K562 (cell line): Measurements from ENCODE around the gene LCP2. TPM values are rescaled to one million over a fixed set of nuclear protein-coding genes. Genes with fewer than 3 reads are reported as not detected.
A peak's percentile ranks its signal among the peaks of the same experiment; 100 is the strongest.
"Not testable (repeated sequence)": the region's sequence is repeated elsewhere in the genome, so short reads cannot be mapped to it uniquely, and the experiment has no call there.

Source experiments
- ATAC-seq: fragments of 200-7000 bp; cut with Tn5 transposase; 3 replicates; pipeline ENCODE4 v1.9.1; 2020; ENCODE audit warnings: moderate library complexity
- BruUV-seq: library from RNA; stranded (reverse); fragments of 400-500 nt; replicated peaks from 2 replicates; lab custom pipeline; 2021; lab: Mats Ljungman, UMichigan
- CTCF ChIA-PET: fragments of 300-600 bp; formaldehyde crosslinking; extraction: SDS; loops from one replicate; lab custom pipeline; 2021; ENCODE audit warnings: low intra/inter-chr PET ratio; lab: Yijun Ruan, JAX
- POLR2A ChIA-PET: fragments of 300-600, 350-650 bp; sonication (Branson Sonifier 250); formaldehyde crosslinking; extraction: SDS; loops from one replicate; lab custom pipeline; 2021; ENCODE audit warnings: antibody characterized with exemption, inconsistent platforms; lab: Yijun Ruan, JAX
- DNase-seq, 4 experiments: peaks; one replicate each; pipeline versions ENCODE4 v3.0.0 to v3.0.0-alpha.2; 2011 to 2018; ENCODE audit warnings: low spot score in 3 of 4, mixed read lengths in 3 of 4; ENCODE audit errors: extremely low read depth in 1 of 4
- FAIRE-seq: peaks from 2 replicates; lab custom pipeline; 2011; peaks lifted over from hg19 to GRCh38; lab: Jason Lieb, UNC
- H2AFZ ChIP-seq: 2 replicates; pipeline ENCODE4 v1.6.0; 2011; ENCODE audit warnings: low read depth, low read length, control low read depth, inconsistent platforms
- H3K27ac ChIP-seq: fragments of 200-600 bp; 3 replicates; pipeline ENCODE4 v1.8.0; 2011; ENCODE audit warnings: low read depth, mild to moderate bottlenecking, control low read depth, inconsistent platforms, low read length, moderate library complexity, mixed read lengths; ENCODE audit errors: extremely low read depth
- H3K27me3 ChIP-seq, 2 experiments: fragments of 300-600 bp in 1 of 2; 2 replicates in 1 of 2; 3 replicates in 1 of 2; pipeline versions ENCODE4 v1.6.0 to v1.8.0; 2011; ENCODE audit warnings: inconsistent platforms in 2 of 2, low read length in 2 of 2, mild to moderate bottlenecking in 1 of 2, mixed read lengths in 1 of 2, moderate library complexity in 1 of 2; ENCODE audit not compliant: control insufficient read depth in 2 of 2, insufficient read depth in 2 of 2
- H3K36me3 ChIP-seq: fragments of 300-600 bp; 3 replicates; pipeline ENCODE4 v1.8.0; 2011; ENCODE audit warnings: mild to moderate bottlenecking, low read length, inconsistent platforms; ENCODE audit not compliant: control insufficient read depth, insufficient read depth
- H3K4me1 ChIP-seq, 2 experiments: fragments of 200-600 bp in 1 of 2; replicated peaks in 1 of 2; 2 replicates in 1 of 2; 3 replicates in 1 of 2; pipeline versions ENCODE4 v1.5.1 to v1.8.0; 2011; ENCODE audit warnings: inconsistent platforms in 2 of 2, low read length in 2 of 2, mild to moderate bottlenecking in 1 of 2, mixed read lengths in 1 of 2, moderate library complexity in 1 of 2; ENCODE audit not compliant: control insufficient read depth in 2 of 2, insufficient read depth in 2 of 2
- H3K4me2 ChIP-seq: 2 replicates; pipeline ENCODE4 v1.6.1; 2011; ENCODE audit warnings: low read length, control low read depth, inconsistent platforms, mixed read lengths; ENCODE audit not compliant: insufficient read depth
- H3K4me3 ChIP-seq: fragments of 200-600 bp; sonication (generic), shearing (Covaris generic); 2 replicates; pipeline ENCODE4 v1.5.1; 2016; ENCODE audit warnings: control low read depth, inconsistent platforms
- H3K79me2 ChIP-seq: fragments of 200-600 bp; 3 replicates; pipeline ENCODE4 v1.8.0; 2011; ENCODE audit warnings: low read length, inconsistent platforms; ENCODE audit not compliant: control insufficient read depth, insufficient read depth
- H3K9ac ChIP-seq, 2 experiments: 2 replicates each; pipeline versions ENCODE4 v1.6.0 to v1.6.1; 2011; ENCODE audit warnings: low read depth in 2 of 2, low read length in 2 of 2, control low read depth in 1 of 2, inconsistent platforms in 1 of 2, mild to moderate bottlenecking in 1 of 2, mixed read lengths in 1 of 2; ENCODE audit not compliant: insufficient read depth in 1 of 2
- H3K9me1 ChIP-seq: one replicate; pipeline ENCODE4 v1.6.0; 2011; ENCODE audit warnings: inconsistent platforms, mild to moderate bottlenecking, low read length, moderate library complexity; ENCODE audit not compliant: control insufficient read depth, insufficient read depth
- H3K9me3 ChIP-seq: replicated peaks from 2 replicates; pipeline ENCODE4 v1.5.1; 2011; ENCODE audit warnings: low read depth, low read length, inconsistent platforms; ENCODE audit not compliant: control insufficient read depth, insufficient read depth
- H4K20me1 ChIP-seq: replicated peaks from 2 replicates; pipeline ENCODE4 v1.6.1; 2011; ENCODE audit warnings: low read length, inconsistent platforms, mixed read lengths; ENCODE audit not compliant: control insufficient read depth, insufficient read depth
- NR4A1 ChIP-seq, 2 experiments: fragments of 250-450 bp in 1 of 2; fragments of 450-650 bp in 1 of 2; sonication (Bioruptor Pico) in 1 of 2; IDR thresholded peaks; 2 replicates each; pipeline versions ENCODE4 v1.4.0 to v1.6.1; 2016 to 2020; ENCODE audit warnings: mild to moderate bottlenecking in 2 of 2, missing compliant biosample characterization in 1 of 2, missing genetic modification characterization in 1 of 2, moderate library complexity in 1 of 2
- WGBS: fragments of 100-300 bp; shearing (Covaris generic); methylation state at CpG from one replicate; pipeline ENCODE4 v1.1.6; 2016; ENCODE audit warnings: low coverage, mixed read lengths; ENCODE audit not compliant: insufficient coverage; ENCODE audit errors: missing lambda C conversion rate; 5-methylcytosine and 5-hydroxymethylcytosine counted together
- in situ Hi-C: fragments of 300-500 bp; cut with MboI; formaldehyde crosslinking; loops from 4 replicates; pipeline ENCODE4 v1.15.0; 2018; ENCODE audit warnings: inconsistent platforms, mixed read lengths
- intact Hi-C: fragments of 100-400 bp; cut with micrococcal nuclease; formaldehyde crosslinking; loops from 2 replicates; pipeline ENCODE4 v1.14.2; 2022
- polyA plus RNA-seq, 8 experiments: library from polyadenylated mRNA; depleted of rRNA in 4 of 8; stranded (reverse) in 5 of 8; unstranded in 3 of 8; fragments of >200 nt; fragmentation: Nextera tagmentation in 2 of 8; fragmentation: Illumina TruSeq in 1 of 8; extraction: Ambion mirVana in 2 of 8; extraction: Trizol in 1 of 8; gene quantifications; 2 replicates each; pipeline versions ENCODE4 v1.2.1 to v1.2.3, GENCODE V29; 2011 to 2014; ENCODE audit warnings: inconsistent platforms in 1 of 8, missing spikeins in 1 of 8
- total RNA-seq, 7 experiments: library from RNA; depleted of rRNA in 6 of 7; stranded (reverse); fragments of >200 nt in 6 of 7; fragmentation: Illumina TruSeq in 2 of 7; extraction: Trizol in 2 of 7; gene quantifications; 2 replicates each; pipeline versions ENCODE4 v1.2.1 to v1.2.3, GENCODE V29; 2011 to 2021; ENCODE audit warnings: low replicate concordance in 1 of 7
- TF ChIP-seq, protein P1 (sequence below): fragments of 450-650 bp; IDR thresholded peaks from 2 replicates; pipeline ENCODE4 v1.6.1; 2018; ENCODE audit not compliant: partially characterized antibody

The LCP2 gene
- total and polyA plus RNA-seq, 9 of the 15 experiments (the other 6 are each of a cell fraction or from before 2014, with no cell fraction given): 4.0 to 31.3 (median 14.6) TPM

DNA sequence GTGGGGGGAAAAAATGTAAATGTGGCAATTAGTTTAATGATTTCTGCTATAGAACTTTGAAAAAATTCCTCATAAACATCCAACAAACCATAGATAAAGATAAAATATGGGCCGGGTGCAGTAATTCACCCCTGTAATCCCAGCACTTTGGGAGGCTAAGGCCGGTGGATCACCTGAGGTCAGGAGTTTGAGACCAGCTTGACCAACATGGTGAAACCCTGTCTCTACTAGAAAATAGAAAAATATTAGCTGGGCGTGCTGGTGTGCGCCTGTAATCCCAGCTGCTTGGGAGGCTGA, 48.7 kb downstream of the LCP2 start:
- H3K9ac ChIP-seq; intact Hi-C loops; H3K27me3 ChIP-seq; FAIRE-seq; H2AFZ ChIP-seq; H3K36me3 ChIP-seq; DNase-seq; H3K4me2 ChIP-seq; TF ChIP-seq NR4A1 (CRISPR knock-in tag; IDR thresholded peaks at IDR 0.05): not testable (repeated sequence)
- WGBS: 13% methylated on average over 4 of the region's 4 CpGs
- 0 out of 2 replicates have a peak, but pooled peaks have one; percentile 4 for TF ChIP-seq NR4A1 (tag; IDR thresholded peaks at IDR 0.05)
- TF ChIP-seq, protein P1, sequence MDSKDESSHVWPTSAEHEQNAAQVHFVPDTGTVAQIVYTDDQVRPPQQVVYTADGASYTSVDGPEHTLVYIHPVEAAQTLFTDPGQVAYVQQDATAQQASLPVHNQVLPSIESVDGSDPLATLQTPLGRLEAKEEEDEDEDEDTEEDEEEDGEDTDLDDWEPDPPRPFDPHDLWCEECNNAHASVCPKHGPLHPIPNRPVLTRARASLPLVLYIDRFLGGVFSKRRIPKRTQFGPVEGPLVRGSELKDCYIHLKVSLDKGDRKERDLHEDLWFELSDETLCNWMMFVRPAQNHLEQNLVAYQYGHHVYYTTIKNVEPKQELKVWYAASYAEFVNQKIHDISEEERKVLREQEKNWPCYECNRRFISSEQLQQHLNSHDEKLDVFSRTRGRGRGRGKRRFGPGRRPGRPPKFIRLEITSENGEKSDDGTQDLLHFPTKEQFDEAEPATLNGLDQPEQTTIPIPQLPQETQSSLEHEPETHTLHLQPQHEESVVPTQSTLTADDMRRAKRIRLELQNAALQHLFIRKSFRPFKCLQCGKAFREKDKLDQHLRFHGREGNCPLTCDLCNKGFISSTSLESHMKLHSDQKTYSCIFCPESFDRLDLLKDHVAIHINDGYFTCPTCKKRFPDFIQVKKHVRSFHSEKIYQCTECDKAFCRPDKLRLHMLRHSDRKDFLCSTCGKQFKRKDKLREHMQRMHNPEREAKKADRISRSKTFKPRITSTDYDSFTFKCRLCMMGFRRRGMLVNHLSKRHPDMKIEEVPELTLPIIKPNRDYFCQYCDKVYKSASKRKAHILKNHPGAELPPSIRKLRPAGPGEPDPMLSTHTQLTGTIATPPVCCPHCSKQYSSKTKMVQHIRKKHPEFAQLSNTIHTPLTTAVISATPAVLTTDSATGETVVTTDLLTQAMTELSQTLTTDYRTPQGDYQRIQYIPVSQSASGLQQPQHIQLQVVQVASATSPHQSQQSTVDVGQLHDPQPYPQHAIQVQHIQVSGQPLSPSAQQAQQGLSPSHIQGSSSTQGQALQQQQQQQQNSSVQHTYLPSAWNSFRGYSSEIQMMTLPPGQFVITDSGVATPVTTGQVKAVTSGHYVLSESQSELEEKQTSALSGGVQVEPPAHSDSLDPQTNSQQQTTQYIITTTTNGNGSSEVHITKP: peak; percentile 93
- TF ChIP-seq, all 486 proteins: peak for 2; not testable (repeated sequence) for 484
- H3K79me2 ChIP-seq, in situ Hi-C loops, H3K9me3 ChIP-seq, H3K4me3 ChIP-seq, ATAC-seq, H4K20me1 ChIP-seq, POLR2A ChIA-PET, H3K9me1 ChIP-seq, BruUV-seq, H3K27ac ChIP-seq: not testable (repeated sequence)
- H3K4me1 ChIP-seq: peaks cover 0 to 28% of the 10 kb centered on the region in 2 experiments; a peak in 3 of 5 replicates
- CTCF ChIA-PET: interaction anchor here (0.7 kb wide), 1 partner anchor 1978 kb away, joined by 3 read pairs; no protein-coding TSS in a partner anchor
